ENCODE data around the gene RPS8. TPM values are rescaled to one million over a fixed set of nuclear protein-coding genes. Genes with fewer than 3 reads are reported as not detected.

The RPS8 gene
- total and polyA plus RNA-seq, 9 donors = 3,305 to 10,301 (median 5,328) TPM

DNA sequence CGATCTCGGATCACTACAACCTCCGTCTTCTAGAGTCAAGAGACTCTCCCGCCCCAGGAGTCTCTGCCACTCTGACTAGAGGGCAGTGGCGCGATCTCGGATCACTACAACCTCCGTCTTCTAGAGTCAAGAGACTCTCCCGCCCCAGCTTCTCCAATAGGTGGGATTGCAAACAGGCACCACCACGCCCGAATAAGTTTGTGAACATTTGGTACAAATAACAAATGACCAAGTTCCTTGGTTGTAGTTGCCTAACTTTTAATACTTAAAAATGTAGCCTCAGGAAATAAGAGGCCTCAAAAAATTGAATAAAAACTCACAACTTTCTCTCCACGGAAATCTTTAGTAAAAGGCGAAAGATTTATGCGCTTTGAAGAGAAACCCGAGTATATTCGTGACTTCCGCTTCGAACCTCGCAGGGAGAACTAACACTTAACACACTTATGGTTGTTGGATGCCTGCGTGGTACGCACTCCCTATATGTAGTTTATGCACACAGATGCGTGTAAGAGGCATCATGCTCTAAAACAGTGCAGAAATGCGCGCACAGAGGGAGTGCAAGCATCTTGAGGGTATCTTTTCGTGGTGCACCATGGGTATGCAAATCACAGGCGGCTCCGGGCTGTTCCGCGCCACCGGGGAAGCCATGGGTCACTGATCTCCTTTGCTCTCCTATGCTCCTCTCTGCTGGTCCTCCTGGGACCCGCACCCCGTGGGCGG is 44.4 kb downstream of the RPS8 start:
- peak; percentile 78 to 85 (median 80) for DNase-seq
- H3K4me3 ChIP-seq = peak overlapping the region; percentile 51
- 2 to 10% (median 3%) methylated on average over 32 to 33 of the region's 33 CpGs for WGBS, 3 donors
- H3K27me3 ChIP-seq = no peaks in the 10 kb centered on the region
- no peaks in the 10 kb centered on the region for H3K36me3 ChIP-seq
- peak overlapping the region; percentile 62 to 93 for H3K27ac ChIP-seq
- peak; percentile 83 for TF ChIP-seq POLR2A (IDR thresholded peaks at IDR 0.05)
- peak in 1 of 3 donors; percentile 13 for TF ChIP-seq CTCF (IDR thresholded peaks at IDR 0.05)
- peak; percentile 2 for TF ChIP-seq EP300 (IDR thresholded peaks at IDR 0.05)
- no peaks in the 10 kb centered on the region for H3K9me3 ChIP-seq
- peaks cover 3% of the 10 kb centered on the region for H3K4me1 ChIP-seq (ENCODE audit: insufficient read depth)
- intact Hi-C loops (cut with DNase I) = loop anchor here in 1 of 4 donors (5.0 kb wide), 1 partner anchor 32 kb away; the partner anchor contains the start of gene BEST4

- peaks cover 3% of the 10 kb centered on the region for H3K4me1 ChIP-seq (ENCODE audit: insufficient read depth)
- peak overlapping the region; percentile 51 for H3K4me3 ChIP-seq
- DNase-seq = peak in 3 of 5 donors; percentile 44 to 50 (median 45)
- no peaks in the 10 kb centered on the region for H3K27me3 ChIP-seq
- TF ChIP-seq POLR2A (IDR thresholded peaks at IDR 0.05) = no peak
- no peak for TF ChIP-seq EP300 (IDR thresholded peaks at IDR 0.05)
- TF ChIP-seq CTCF (IDR thresholded peaks at IDR 0.05) = no peak
- peak overlapping the region; percentile 62 to 93 for H3K27ac ChIP-seq
- H3K9me3 ChIP-seq = no peaks in the 10 kb centered on the region
- intact Hi-C loops (cut with DNase I) = loop anchor here in 1 of 4 donors (5.0 kb wide), 1 partner anchor 33 kb away; the partner anchor contains the start of gene BEST4
- WGBS, 3 donors = 23 to 38% (median 27%) methylated on average over 22 to 25 of the region's 25 CpGs
- H3K36me3 ChIP-seq = no peaks in the 10 kb centered on the region
These were observed 45.2 kb downstream of the RPS8 start for GRCh38 chr1:44820328-44821239.

- 69 to 76% (median 70%) methylated on average over 9 of the region's 9 CpGs for WGBS, 3 donors
- Histone ChIP-seq H3K4me3 (no peak overlapping the region), H3K27ac (no peak overlapping the region), H3K4me1 (ENCODE audit: insufficient read depth) (peaks cover 3% of the 10 kb centered on the region), H3K36me3 (no peaks in the 10 kb centered on the region), H3K27me3 (no peaks in the 10 kb centered on the region), H3K9me3 (no peaks in the 10 kb centered on the region)
- peak in 2 of 5 donors; percentile 33 to 39 for DNase-seq
- intact Hi-C loops (cut with DNase I) = loop anchor here in 1 of 4 donors (5.0 kb wide), 1 partner anchor 34 kb away; the partner anchor contains the start of gene BEST4
- TF ChIP-seq EP300 (IDR thresholded peaks at IDR 0.05) = no peak
- TF ChIP-seq CTCF (IDR thresholded peaks at IDR 0.05) = no peak
- TF ChIP-seq POLR2A (IDR thresholded peaks at IDR 0.05) = no peak
These were observed 45.9 kb downstream of the RPS8 start for GRCh38 chr1:44821240-44821715.

DNA sequence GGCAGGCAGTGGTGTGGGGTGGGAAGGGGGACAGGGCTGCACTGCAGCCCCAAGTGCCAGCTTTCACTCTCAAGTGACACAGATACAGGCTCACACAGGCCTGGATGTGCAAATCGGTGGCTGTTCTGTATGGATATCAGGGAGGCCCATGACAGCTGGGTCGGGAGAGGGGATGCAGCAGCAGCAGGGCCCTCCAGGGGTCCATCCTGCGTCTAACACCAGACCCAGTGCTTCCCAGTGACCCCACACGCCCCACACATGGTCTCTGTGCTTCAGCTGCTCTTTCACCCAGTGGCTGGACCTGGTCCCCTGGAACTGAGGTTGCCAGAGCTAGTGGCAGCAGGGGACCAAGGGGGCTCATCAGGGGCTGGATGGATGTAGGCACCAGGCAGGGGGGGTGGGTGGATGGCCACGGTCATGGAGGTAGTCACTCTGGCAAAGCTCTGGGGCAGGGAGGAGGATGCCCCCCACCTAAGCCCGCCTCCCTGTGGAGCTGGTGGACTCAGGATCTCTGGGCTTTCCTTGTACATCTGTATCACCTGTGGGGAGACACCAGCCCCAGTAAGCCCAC is 46.9 kb downstream of the RPS8 start:
- H3K27ac ChIP-seq = no peak overlapping the region
- WGBS, 3 donors = 65 to 87% (median 82%) methylated on average over 6 of the region's 6 CpGs
- H3K27me3 ChIP-seq = no peaks in the 10 kb centered on the region
- no peaks in the 10 kb centered on the region for H3K9me3 ChIP-seq
- TF ChIP-seq POLR2A (IDR thresholded peaks at IDR 0.05) (no peak), EP300 (IDR thresholded peaks at IDR 0.05) (no peak), CTCF (IDR thresholded peaks at IDR 0.05) (no peak)
- H3K36me3 ChIP-seq = no peaks in the 10 kb centered on the region
- H3K4me3 ChIP-seq = no peak overlapping the region
- peak in 2 of 5 donors; percentile 25 to 39 for DNase-seq
- peaks cover 3% of the 10 kb centered on the region for H3K4me1 ChIP-seq (ENCODE audit: insufficient read depth)
- intact Hi-C loops (cut with DNase I) = loop anchor here in 1 of 4 donors (5.0 kb wide), 1 partner anchor 35 kb away; the partner anchor contains the start of gene BEST4
